SK-N-SH (cell line): Measurements from ENCODE around the gene TMSB10. TPM values are rescaled to one million over a fixed set of nuclear protein-coding genes. Genes with fewer than 3 reads are reported as not detected.

ENCODE experiments used
- CTCF ChIA-PET: fragments of 300-600, 350-600 bp; formaldehyde crosslinking; extraction: SDS; loops from one replicate; lab custom pipeline; 2021; lab: Yijun Ruan, JAX
- POLR2A ChIA-PET: fragments of 350-600 bp; sonication (Branson Sonifier 250); formaldehyde crosslinking; extraction: SDS; loops from one replicate; lab custom pipeline; 2020; ENCODE audit warnings: antibody characterized with exemption, inconsistent platforms; lab: Yijun Ruan, JAX
- DNase-seq: peaks from one replicate; pipeline ENCODE4 v3.0.0; 2012
- H2AFZ ChIP-seq: fragments of 200-600 bp; sonication (generic); 2 replicates; pipeline ENCODE4 v1.8.1; 2016; ENCODE audit warnings: antibody characterized with exemption, mild to moderate bottlenecking, low read depth
- H3F3A ChIP-seq: fragments of 200-600 bp; sonication (generic); replicated peaks from 2 replicates; pipeline ENCODE3; 2016; ENCODE audit warnings: antibody characterized with exemption, mild to moderate bottlenecking; ENCODE audit not compliant: insufficient read depth
- H3K27ac ChIP-seq, 2 experiments: fragments of 200-500 bp in 1 of 2; fragments of 200-600 bp in 1 of 2; sonication (Bioruptor generic) in 1 of 2; sonication (generic), shearing (Covaris generic) in 1 of 2; 2 replicates each; pipeline versions ENCODE4 v1.5.1 to v1.6.1; 2014 to 2016; ENCODE audit warnings: low read depth in 2 of 2, inconsistent platforms in 1 of 2, low read length in 1 of 2, mild to moderate bottlenecking in 1 of 2, mixed read lengths in 1 of 2
- H3K27me3 ChIP-seq: fragments of 200-600 bp; sonication (generic), shearing (Covaris generic); 2 replicates; pipeline ENCODE4 v1.6.1; 2016; ENCODE audit warnings: mixed run types; ENCODE audit not compliant: insufficient read depth
- H3K36me3 ChIP-seq, 2 experiments: fragments of 200-500 bp in 1 of 2; fragments of 200-600 bp in 1 of 2; sonication (Bioruptor generic) in 1 of 2; sonication (generic) in 1 of 2; replicated peaks in 1 of 2; 2 replicates each; pipeline versions ENCODE3 to v1.5.1; 2014 to 2016; ENCODE audit warnings: low read length in 1 of 2, mild to moderate bottlenecking in 1 of 2; ENCODE audit not compliant: insufficient read depth in 2 of 2, control insufficient read depth in 1 of 2
- H3K4me1 ChIP-seq, 2 experiments: fragments of 200-500 bp in 1 of 2; fragments of 200-600 bp in 1 of 2; sonication (Bioruptor generic) in 1 of 2; sonication (generic), shearing (Covaris generic) in 1 of 2; 2 replicates each; pipeline versions ENCODE4 v1.5.1 to v1.6.1; 2014 to 2016; ENCODE audit warnings: low read depth in 1 of 2, low read length in 1 of 2, mixed run types in 1 of 2; ENCODE audit not compliant: insufficient read depth in 2 of 2, control insufficient read depth in 1 of 2
- H3K4me2 ChIP-seq: fragments of 200-600 bp; sonication (generic), shearing (Covaris generic); 2 replicates; pipeline ENCODE4 v1.6.1; 2017; ENCODE audit warnings: mixed run types
- H3K4me3 ChIP-seq, 2 experiments: fragments of 200-500 bp in 1 of 2; fragments of 200-600 bp in 1 of 2; sonication (Bioruptor generic) in 1 of 2; sonication (generic), shearing (Covaris generic) in 1 of 2; 2 replicates each; pipeline versions ENCODE4 v1.5.1 to v1.8.1; 2014 to 2016; ENCODE audit warnings: low read depth in 2 of 2, inconsistent platforms in 1 of 2, low read length in 1 of 2, mild to moderate bottlenecking in 1 of 2, mixed read lengths in 1 of 2, moderate library complexity in 1 of 2
- H3K79me2 ChIP-seq: fragments of 200-600 bp; sonication (generic); 2 replicates; pipeline ENCODE4 v1.8.1; 2017; ENCODE audit warnings: mild to moderate bottlenecking; ENCODE audit not compliant: insufficient read depth
- H3K9ac ChIP-seq: fragments of 200-600 bp; sonication (generic); 2 replicates; pipeline ENCODE4 v1.6.1; 2017; ENCODE audit warnings: mixed run types
- H3K9me2 ChIP-seq: fragments of 200-600 bp; sonication (generic); 2 replicates; pipeline ENCODE4 v1.6.1; 2017; ENCODE audit warnings: mixed run types
- H3K9me3 ChIP-seq: fragments of 200-600 bp; sonication (generic); 2 replicates; pipeline ENCODE4 v1.6.1; 2017; ENCODE audit warnings: mixed run types, mild to moderate bottlenecking, moderate library complexity
- H4K20me1 ChIP-seq: fragments of 200-600 bp; sonication (generic); 2 replicates; pipeline ENCODE4 v1.6.1; 2017; ENCODE audit warnings: mild to moderate bottlenecking, mixed run types; ENCODE audit not compliant: insufficient read depth
- ELF1 ChIP-seq: IDR thresholded peaks from 2 replicates; pipeline ENCODE4 v1.4.0; 2012
- GATA2 ChIP-seq: sonication (generic); formaldehyde crosslinking; IDR thresholded peaks from 2 replicates; pipeline ENCODE4 v1.5.0; 2020; ENCODE audit warnings: mild to moderate bottlenecking, missing genetic modification reagents
- IRF3 ChIP-seq: fragments of 150-350 bp; IDR thresholded peaks from 2 replicates; pipeline ENCODE4 v1.6.1; 2016; ENCODE audit warnings: mild to moderate bottlenecking, low read depth, low read length
- JUND ChIP-seq: IDR thresholded peaks from 2 replicates; pipeline ENCODE4 v1.4.0; 2012
- MAX ChIP-seq: IDR thresholded peaks from 2 replicates; pipeline ENCODE4 v1.4.0; 2012; ENCODE audit warnings: low read depth
- MEF2A ChIP-seq: IDR thresholded peaks from 2 replicates; pipeline ENCODE4 v1.4.0; 2012; ENCODE audit warnings: low read depth, borderline replicate concordance
- NRF1 ChIP-seq: IDR thresholded peaks from 2 replicates; pipeline ENCODE4 v1.6.1; 2012; ENCODE audit warnings: low read depth, mild to moderate bottlenecking, low read length
- PBX3 ChIP-seq: IDR thresholded peaks from 2 replicates; pipeline ENCODE4; 2012
- SMC3 ChIP-seq: IDR thresholded peaks from 2 replicates; pipeline ENCODE4 v1.6.1; 2012; ENCODE audit warnings: low read depth, low read length, improper control_type of control experiment
- TCF12 ChIP-seq: IDR thresholded peaks from 2 replicates; pipeline ENCODE4 v1.4.0; 2012
- USF1 ChIP-seq: IDR thresholded peaks from 2 replicates; pipeline ENCODE4 v1.4.0; 2012; ENCODE audit warnings: low read depth, borderline replicate concordance
- USF2 ChIP-seq: fragments of 150-350 bp; IDR thresholded peaks from 2 replicates; pipeline ENCODE4 v1.6.1; 2017; ENCODE audit warnings: antibody characterized with exemption, low read length, low read depth, borderline replicate concordance
- WGBS: methylation state at CpG from one replicate; pipeline ENCODE4 v1.1.6; 2017; ENCODE audit warnings: low lambda C conversion rate; 5-methylcytosine and 5-hydroxymethylcytosine counted together
- polyA plus RNA-seq, 3 experiments: library from polyadenylated mRNA; depleted of rRNA; stranded (reverse); fragments of >200 nt; gene quantifications; 2 replicates each; pipeline ENCODE4 v1.2.3, GENCODE V29; 2012

The TMSB10 gene
- polyA plus RNA-seq, 1 of the 3 experiments (the other 2 are of a cell fraction) = 7,920 TPM

GRCh38 chr2:84940088-84940470 lies 34.6 kb downstream of the TMSB10 start:
- Histone ChIP-seq H3K36me3 (no peaks in the 10 kb centered on the region), H3K4me2 (no peak overlapping the region), H3K27ac (no peak overlapping the region), H2AFZ (no peak overlapping the region), H3K9ac (no peak overlapping the region), H4K20me1 (no peaks in the 10 kb centered on the region), H3K9me2 (no peaks in the 10 kb centered on the region), H3K4me3 (no peak overlapping the region), H3K4me1 (peaks cover 0 to 2% of the 10 kb centered on the region in 2 experiments; a peak in 1 of 4 replicates), H3K27me3 (no peaks in the 10 kb centered on the region), H3K9me3 (no peaks in the 10 kb centered on the region), H3F3A (peaks cover 4% of the 10 kb centered on the region), H3K79me2 (no peaks in the 10 kb centered on the region)
- no peak for DNase-seq
- POLR2A ChIA-PET = no interaction called here
- 95% methylated on average over 3 of the region's 3 CpGs for WGBS
- TF ChIP-seq TCF12 = no peak
- CTCF ChIA-PET = interaction anchor here (1.0 to 9.0 kb wide), 2 partner anchors 14 to 358 kb away, joined by 3 to 78 read pairs; no protein-coding TSS in a partner anchor

GRCh38 chr2:84940831-84941412 lies 35.5 kb downstream of the TMSB10 start:
- CTCF ChIA-PET = interaction anchor here (0.6 to 9.0 kb wide), 2 partner anchors 15 to 69 kb away, joined by 3 to 78 read pairs; no protein-coding TSS in a partner anchor
- WGBS = 90% methylated on average over 3 of the region's 3 CpGs
- Histone ChIP-seq H2AFZ (no peak overlapping the region), H3K4me3 (no peak overlapping the region), H4K20me1 (no peaks in the 10 kb centered on the region), H3K9me3 (no peaks in the 10 kb centered on the region), H3K27ac (no peak overlapping the region), H3K9me2 (no peaks in the 10 kb centered on the region), H3K36me3 (no peaks in the 10 kb centered on the region), H3K79me2 (no peaks in the 10 kb centered on the region), H3K27me3 (no peaks in the 10 kb centered on the region), H3K9ac (no peak overlapping the region), H3F3A (peaks cover 7% of the 10 kb centered on the region), H3K4me2 (no peak overlapping the region), H3K4me1 (peaks cover 0 to 9% of the 10 kb centered on the region in 2 experiments; a peak in 1 of 4 replicates)
- no peak for TF ChIP-seq MEF2A
- no peak for TF ChIP-seq USF1
- TF ChIP-seq SMC3 = no peak
- no peak for TF ChIP-seq NRF1
- TF ChIP-seq USF2 = no peak
- TF ChIP-seq ELF1 = no peak
- no peak for TF ChIP-seq MAX
- no peak for TF ChIP-seq JUND
- TF ChIP-seq PBX3 = no peak
- TF ChIP-seq GATA2 = no peak
- no peak for TF ChIP-seq IRF3
- no peak for DNase-seq
- POLR2A ChIA-PET = no interaction called here
